Cardiac fibroblast (primary cell): ENCODE results near the gene MYO16.

Experiments used
- DNase-seq, 2 donors: peaks; one replicate each; pipeline versions ENCODE4 v3.0.0 to v3.0.0-alpha.2; 2010; ENCODE audit warnings: low read depth in 2 of 2
- H3K4me3 ChIP-seq, 2 donors: replicated peaks in 1 of 2; 1 replicate in 1 of 2; 2 replicates in 1 of 2; pipeline ENCODE4 v1.5.1; 2011; ENCODE audit warnings: low read depth in 2 of 2, low read length in 2 of 2, mild to moderate bottlenecking in 2 of 2, moderate library complexity in 1 of 2
- TF ChIP-seq, protein P1 (sequence below): IDR thresholded peaks from one replicate; pipeline ENCODE4 v1.5.1; 2011; ENCODE audit warnings: low read depth, mild to moderate bottlenecking, low read length, inconsistent platforms

MYO16 gene

DNA sequence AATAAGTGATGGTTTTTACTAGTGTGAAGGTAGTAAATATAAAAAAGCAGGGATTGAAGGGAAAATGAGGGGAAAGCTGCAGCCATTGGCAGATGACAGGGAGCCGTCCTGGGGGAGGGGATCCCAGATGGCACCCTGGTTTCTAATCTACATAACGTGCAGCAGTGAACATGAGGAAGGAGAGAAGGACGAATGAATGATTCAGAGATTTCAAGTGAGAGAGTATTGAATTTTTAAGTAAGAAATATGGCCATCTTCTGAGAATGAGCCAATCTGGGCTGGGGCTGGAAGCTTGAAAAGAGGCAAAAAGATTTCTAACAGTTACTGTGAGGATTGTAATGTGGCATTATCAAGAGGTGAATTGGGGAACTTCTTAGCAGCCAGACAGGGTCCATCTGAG, 414.2 kb downstream of the MYO16 start:
- TF ChIP-seq, protein P1, sequence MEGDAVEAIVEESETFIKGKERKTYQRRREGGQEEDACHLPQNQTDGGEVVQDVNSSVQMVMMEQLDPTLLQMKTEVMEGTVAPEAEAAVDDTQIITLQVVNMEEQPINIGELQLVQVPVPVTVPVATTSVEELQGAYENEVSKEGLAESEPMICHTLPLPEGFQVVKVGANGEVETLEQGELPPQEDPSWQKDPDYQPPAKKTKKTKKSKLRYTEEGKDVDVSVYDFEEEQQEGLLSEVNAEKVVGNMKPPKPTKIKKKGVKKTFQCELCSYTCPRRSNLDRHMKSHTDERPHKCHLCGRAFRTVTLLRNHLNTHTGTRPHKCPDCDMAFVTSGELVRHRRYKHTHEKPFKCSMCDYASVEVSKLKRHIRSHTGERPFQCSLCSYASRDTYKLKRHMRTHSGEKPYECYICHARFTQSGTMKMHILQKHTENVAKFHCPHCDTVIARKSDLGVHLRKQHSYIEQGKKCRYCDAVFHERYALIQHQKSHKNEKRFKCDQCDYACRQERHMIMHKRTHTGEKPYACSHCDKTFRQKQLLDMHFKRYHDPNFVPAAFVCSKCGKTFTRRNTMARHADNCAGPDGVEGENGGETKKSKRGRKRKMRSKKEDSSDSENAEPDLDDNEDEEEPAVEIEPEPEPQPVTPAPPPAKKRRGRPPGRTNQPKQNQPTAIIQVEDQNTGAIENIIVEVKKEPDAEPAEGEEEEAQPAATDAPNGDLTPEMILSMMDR = no peak
- no peak overlapping the region for H3K4me3 ChIP-seq
- no peak for DNase-seq

DNA sequence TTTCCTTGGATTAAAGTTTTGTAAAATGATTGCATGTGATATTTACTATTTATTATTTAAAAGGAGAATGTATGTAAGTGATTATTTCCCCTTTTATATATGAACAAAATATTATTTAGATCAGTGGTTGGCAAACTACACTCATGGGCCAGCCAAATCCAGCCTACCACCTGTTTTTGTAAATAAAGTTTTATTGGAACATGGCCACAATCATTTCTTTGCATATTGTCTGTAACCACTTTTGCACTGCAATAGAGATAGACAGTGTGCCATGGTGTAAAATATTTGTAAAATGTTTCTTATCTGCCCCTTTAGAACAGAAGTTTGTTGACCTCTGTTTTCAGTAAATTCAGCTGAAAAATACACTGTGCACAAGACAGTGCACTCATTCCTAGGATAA, 426.4 kb downstream of the MYO16 start:
- DNase-seq = no peak
- TF ChIP-seq, protein P1 = no peak
- no peak overlapping the region for H3K4me3 ChIP-seq

DNA sequence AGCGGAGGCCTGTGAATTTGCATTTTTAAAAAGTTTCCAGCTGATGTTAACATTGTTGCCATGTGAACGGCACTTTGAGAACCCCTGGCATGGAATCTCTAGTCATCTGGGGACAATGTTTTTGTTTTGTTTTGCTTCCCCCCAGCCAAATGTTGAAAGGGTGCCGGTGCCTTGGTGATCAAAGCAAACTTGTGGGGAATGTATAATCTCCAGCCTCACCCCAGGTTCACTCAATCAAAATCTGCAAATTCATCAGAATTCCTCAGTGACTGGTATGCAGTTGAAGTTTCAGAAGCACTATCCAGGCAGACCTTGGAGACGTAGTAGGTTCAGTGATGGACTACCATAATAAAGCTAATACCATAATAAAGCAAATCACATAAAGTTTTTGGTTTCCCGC, 428.7 kb downstream of the MYO16 start:
- TF ChIP-seq, protein P1 = no peak
- H3K4me3 ChIP-seq = no peak overlapping the region
- DNase-seq = no peak

DNA sequence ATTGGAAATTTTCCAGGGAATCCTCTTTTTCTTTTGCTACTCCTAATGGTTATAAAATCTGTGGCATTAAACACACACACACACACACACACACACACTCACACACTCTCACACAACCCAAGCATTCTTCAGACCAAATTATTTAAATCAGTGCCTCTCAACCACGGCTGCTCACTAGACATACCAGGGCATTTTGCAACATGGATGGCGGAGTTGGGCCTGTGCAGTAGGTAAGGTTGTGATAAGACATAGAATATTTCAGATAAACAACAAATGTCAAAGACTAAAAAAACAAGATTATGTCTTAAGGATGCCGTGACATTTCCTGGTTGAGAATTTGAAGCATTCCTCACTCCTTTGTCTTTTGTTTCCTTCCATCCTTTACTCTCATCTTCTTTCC, 443.1 kb downstream of the MYO16 start:
- H3K4me3 ChIP-seq = no peak overlapping the region
- no peak for DNase-seq
- TF ChIP-seq, protein P1 = no peak

DNA sequence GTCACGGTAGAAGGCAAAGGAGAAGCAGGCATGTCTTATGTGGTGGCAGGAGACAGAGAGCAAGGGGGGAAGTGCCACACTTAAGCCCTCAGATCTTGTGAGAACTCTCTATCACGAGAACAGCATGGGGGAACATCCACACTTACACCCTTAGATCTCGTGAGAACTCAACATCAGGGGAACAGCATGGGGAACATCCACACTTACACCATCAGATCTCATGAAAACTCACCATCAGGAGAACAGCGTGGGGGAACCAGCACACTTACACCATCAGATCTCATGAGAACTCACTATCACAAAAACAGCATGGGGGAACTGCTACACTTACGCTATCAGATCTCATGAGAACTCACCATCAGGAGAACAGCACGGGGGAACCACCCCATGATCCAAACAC, 445.0 kb downstream of the MYO16 start:
- no peak overlapping the region for H3K4me3 ChIP-seq
- DNase-seq = no peak
- TF ChIP-seq, protein P1 = no peak

DNA sequence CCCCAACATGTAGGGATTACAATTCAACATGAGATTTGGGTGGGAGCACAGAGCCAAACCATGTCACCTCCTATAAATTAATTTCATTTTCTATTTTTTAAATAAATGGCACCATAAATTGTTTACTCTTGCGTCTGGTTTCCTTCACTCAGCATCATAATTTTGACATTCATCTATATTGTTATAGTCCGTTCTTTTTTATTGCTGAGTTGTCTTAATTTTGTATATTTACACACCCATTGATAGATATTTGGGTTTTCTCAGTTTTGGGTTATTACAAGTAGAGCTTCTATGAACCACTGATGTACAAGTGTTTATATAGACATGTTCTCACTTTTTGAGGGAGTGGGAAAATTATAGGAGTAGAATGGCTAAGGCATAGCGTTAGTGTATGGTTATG, 445.4 kb downstream of the MYO16 start:
- H3K4me3 ChIP-seq = no peak overlapping the region
- DNase-seq = no peak
- TF ChIP-seq, protein P1 = no peak

DNA sequence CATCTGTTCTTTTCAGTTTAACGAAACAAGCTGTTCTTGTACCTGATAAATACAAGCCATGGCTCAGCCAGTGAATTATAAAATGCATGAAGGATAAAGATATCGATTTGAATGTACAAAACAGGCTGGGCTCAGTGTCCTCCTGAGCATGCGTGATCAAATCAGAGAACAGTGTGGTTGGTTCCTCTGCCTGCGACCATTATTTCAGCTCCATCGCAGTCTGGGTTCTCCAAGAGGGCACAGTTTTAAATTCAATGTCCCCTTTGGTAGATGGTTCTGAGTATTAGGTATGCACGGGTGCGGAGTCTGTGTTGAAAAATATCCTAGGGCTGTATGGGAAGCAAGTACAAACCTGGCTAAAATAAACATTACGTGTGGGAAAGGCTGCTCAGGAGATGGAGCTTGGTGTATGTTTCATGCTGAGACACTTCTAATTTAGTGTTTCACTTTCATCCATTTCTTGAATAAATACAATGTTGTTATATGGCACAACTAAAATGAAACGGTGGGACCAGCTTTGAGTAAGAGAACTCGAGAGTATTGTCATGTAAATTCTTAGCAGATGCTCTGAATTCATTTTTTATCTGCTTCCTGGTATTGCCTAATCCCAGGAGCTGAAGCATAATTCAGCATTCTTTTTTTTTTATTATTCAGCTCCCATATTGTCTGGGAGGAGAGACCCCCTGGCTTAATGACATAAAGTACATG, 458.7 kb downstream of the MYO16 start:
- DNase-seq = no peak

More for the DNA sequence above, 458.7 kb downstream of the MYO16 start:
- TF ChIP-seq, protein P1 = no peak
- no peak overlapping the region for H3K4me3 ChIP-seq
